Uterus (tissue), 4 donors: ENCODE results near the gene SLC36A1. TPM values are rescaled to one million over a fixed set of nuclear protein-coding genes. Genes with fewer than 3 reads are reported as not detected.

ENCODE experiments used
- DNase-seq, 2 donors: peaks; one replicate each; pipeline ENCODE4 v3.0.0-alpha.2; 2019 to 2020
- H3K27ac ChIP-seq, 2 donors: fragments of 200-600 bp; sonication (generic); 1 replicate in 1 of 2; 2 replicates in 1 of 2; pipeline ENCODE4 v1.5.1; 2016 to 2018
- H3K27me3 ChIP-seq, 2 donors: fragments of 200-600 bp; sonication (generic); one replicate each; pipeline ENCODE4 v1.5.1; 2018 to 2019; ENCODE audit warnings: control low read depth in 1 of 2
- H3K36me3 ChIP-seq, 2 donors: fragments of 200-600 bp; sonication (generic); one replicate each; pipeline ENCODE4 v1.5.1; 2019; ENCODE audit warnings: control low read depth in 1 of 2
- H3K4me1 ChIP-seq, 2 donors: fragments of 200-600 bp; sonication (generic); one replicate each; pipeline ENCODE4 v1.5.1; 2018 to 2019; ENCODE audit warnings: control low read depth in 1 of 2
- H3K4me3 ChIP-seq, 2 donors: fragments of 200-600 bp; sonication (generic); 1 replicate in 1 of 2; 2 replicates in 1 of 2; pipeline ENCODE4 v1.5.1; 2018 to 2019; ENCODE audit warnings: mild to moderate bottlenecking in 1 of 2
- H3K9me3 ChIP-seq, 2 donors: fragments of 200-600 bp; sonication (generic); one replicate each; pipeline ENCODE4 v1.5.1; 2019; ENCODE audit warnings: control low read depth in 1 of 2
- CTCF ChIP-seq, 4 experiments: fragments of 200-600 bp in 2 of 4; fragments of 450-650 bp in 2 of 4; sonication (generic) in 2 of 4; IDR thresholded peaks; one replicate each; pipeline ENCODE4 v1.5.1; 2016 to 2019; ENCODE audit warnings: antibody characterized with exemption in 4 of 4, mild to moderate bottlenecking in 2 of 4, moderate library complexity in 1 of 4
- POLR2A ChIP-seq, 2 donors: fragments of 450-650 bp; IDR thresholded peaks; one replicate each; pipeline ENCODE4 v1.6.1; 2016; ENCODE audit warnings: antibody characterized with exemption in 2 of 2, mild to moderate bottlenecking in 1 of 2, moderate library complexity in 1 of 2
- intact Hi-C: fragments of 100-400 bp; cut with DNase I; formaldehyde crosslinking; loops from one replicate; pipeline ENCODE4 v1.15.1; 2023; ENCODE audit warnings: low total_unique reads
- total RNA-seq, 4 donors: library from RNA; depleted of rRNA in 3 of 4; stranded (reverse); fragments of >200 nt in 3 of 4; gene quantifications; one replicate each; pipeline versions ENCODE4 v1.1.0 to v1.2.4, GENCODE V29; 2014 to 2023
- donor health status: DM: yes; HTN: yes; CAD: no.

SLC36A1 gene
- total RNA-seq, 4 donors from 2014 or later: 5.0 to 10.1 (median 5.8) TPM

GRCh38 chr5:151467576-151467975 lies 20.2 kb downstream of the SLC36A1 start:
- Histone ChIP-seq H3K36me3 (no peaks in the 10 kb centered on the region), H3K9me3 (no peaks in the 10 kb centered on the region), H3K27me3 (no peaks in the 10 kb centered on the region), H3K27ac (no peak overlapping the region), H3K4me3 (no peak overlapping the region), H3K4me1 (no peaks in the 10 kb centered on the region)
- no peak for DNase-seq
- no peak for TF ChIP-seq CTCF (IDR thresholded peaks at IDR 0.05)
- intact Hi-C loops: no loop called here

DNA sequence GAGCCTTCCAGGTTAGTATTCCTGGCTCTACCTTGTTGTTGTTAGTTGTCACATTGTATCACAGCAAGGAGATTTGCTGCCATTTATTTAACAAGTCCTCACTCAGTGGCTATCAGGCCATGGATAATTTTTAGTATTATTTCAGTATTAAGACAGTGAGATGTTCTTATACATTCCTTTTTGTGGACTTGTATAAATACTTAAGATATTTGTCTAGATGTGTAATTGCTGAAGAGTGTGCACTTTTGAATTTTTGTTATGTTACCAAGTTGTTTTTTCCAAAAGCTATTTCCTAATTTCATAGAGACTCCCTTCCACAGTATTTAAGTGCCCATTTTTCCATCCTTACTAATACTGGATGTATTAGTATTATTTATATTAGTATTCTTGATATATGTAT lies 22.0 kb downstream of the SLC36A1 start:
- no peaks in the 10 kb centered on the region for H3K4me1 ChIP-seq
- no peak for DNase-seq
- no peak for TF ChIP-seq POLR2A (IDR thresholded peaks at IDR 0.05)
- no peak for TF ChIP-seq CTCF (IDR thresholded peaks at IDR 0.05)
- H3K27me3 ChIP-seq: no peaks in the 10 kb centered on the region
- no peak overlapping the region for H3K4me3 ChIP-seq
- H3K27ac ChIP-seq: no peak overlapping the region
- no peaks in the 10 kb centered on the region for H3K9me3 ChIP-seq
- intact Hi-C loops: no loop called here
- no peaks in the 10 kb centered on the region for H3K36me3 ChIP-seq

DNA sequence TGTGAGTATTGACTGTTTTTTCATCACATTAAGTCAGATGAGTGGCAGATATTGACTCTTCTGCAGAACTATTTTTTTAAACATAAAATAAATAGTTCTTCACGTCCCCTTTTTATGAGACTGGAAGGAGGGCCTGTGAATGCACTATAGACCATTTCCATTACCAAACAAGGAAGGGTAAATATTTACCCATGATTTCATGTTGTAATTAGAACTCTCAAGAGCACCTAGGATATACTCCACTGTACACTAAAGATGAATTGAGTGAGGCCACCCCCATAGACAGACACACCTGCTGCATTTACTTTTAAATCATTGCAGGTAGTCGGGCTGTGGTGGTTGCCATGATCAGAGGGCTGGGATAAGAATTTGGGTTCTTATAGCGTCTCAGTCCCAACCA lies 22.6 kb downstream of the SLC36A1 start:
- Histone ChIP-seq H3K4me3 (no peak overlapping the region), H3K9me3 (no peaks in the 10 kb centered on the region), H3K4me1 (no peaks in the 10 kb centered on the region), H3K27ac (no peak overlapping the region), H3K27me3 (no peaks in the 10 kb centered on the region), H3K36me3 (no peaks in the 10 kb centered on the region)
- DNase-seq: no peak
- intact Hi-C loops: no loop called here
- TF ChIP-seq CTCF (IDR thresholded peaks at IDR 0.05) (no peak), POLR2A (IDR thresholded peaks at IDR 0.05) (no peak)

DNA sequence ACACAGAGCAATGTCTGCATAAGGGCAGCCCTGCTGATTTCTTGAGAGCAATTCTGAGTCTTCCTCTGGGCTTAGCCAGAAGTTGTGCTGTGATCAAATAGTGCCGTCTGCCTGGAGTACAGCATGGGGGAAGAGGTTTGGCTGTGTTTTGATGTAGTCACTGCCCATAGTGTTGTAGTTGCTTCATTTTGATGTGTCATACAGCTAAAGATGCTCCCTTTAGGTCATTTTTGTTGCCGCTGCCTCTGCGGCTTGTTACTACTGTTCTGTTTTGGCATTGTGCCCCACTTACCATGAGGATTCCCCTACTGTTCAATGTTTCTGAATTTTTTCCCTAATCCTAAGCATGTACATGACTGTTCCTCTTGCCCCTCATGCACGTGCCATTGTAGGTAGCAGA lies 23.0 kb downstream of the SLC36A1 start:
- DNase-seq: no peak
- H3K27ac ChIP-seq: no peak overlapping the region
- no peaks in the 10 kb centered on the region for H3K4me1 ChIP-seq
- no peaks in the 10 kb centered on the region for H3K27me3 ChIP-seq
- no peak overlapping the region for H3K4me3 ChIP-seq
- intact Hi-C loops: no loop called here
- no peaks in the 10 kb centered on the region for H3K36me3 ChIP-seq
- H3K9me3 ChIP-seq: no peaks in the 10 kb centered on the region
- TF ChIP-seq CTCF (IDR thresholded peaks at IDR 0.05): no peak
- no peak for TF ChIP-seq POLR2A (IDR thresholded peaks at IDR 0.05)

- Histone ChIP-seq H3K4me3 (no peak overlapping the region), H3K36me3 (no peaks in the 10 kb centered on the region), H3K27ac (no peak overlapping the region), H3K9me3 (no peaks in the 10 kb centered on the region), H3K4me1 (no peaks in the 10 kb centered on the region), H3K27me3 (no peaks in the 10 kb centered on the region)
- TF ChIP-seq CTCF (IDR thresholded peaks at IDR 0.05) (no peak), POLR2A (IDR thresholded peaks at IDR 0.05) (no peak)
- no peak for DNase-seq
- intact Hi-C loops: no loop called here
Observed at GRCh38 chr5:151471276-151471675, 23.9 kb downstream of the SLC36A1 start.
